OCI-LY7 (cell line): ENCODE results near the gene ADAMTS9.

Experiments
- CTCF ChIP-seq: fragments of 200-600 bp; sonication (generic); conservative IDR thresholded peaks from 2 replicates; pipeline ENCODE4 v1.5.1; 2014; ENCODE audit warnings: mild to moderate bottlenecking, antibody characterized with exemption, low read length, moderate library complexity, mixed read lengths
- EZH2phosphoT487 ChIP-seq: fragments of 200-600 bp; sonication (generic); IDR thresholded peaks from 2 replicates; pipeline ENCODE4 v1.6.1; 2018; ENCODE audit warnings: low read depth, borderline replicate concordance, mild to moderate bottlenecking, mixed run types, antibody characterized with exemption, low read length, moderate library complexity, mixed read lengths

DNA sequence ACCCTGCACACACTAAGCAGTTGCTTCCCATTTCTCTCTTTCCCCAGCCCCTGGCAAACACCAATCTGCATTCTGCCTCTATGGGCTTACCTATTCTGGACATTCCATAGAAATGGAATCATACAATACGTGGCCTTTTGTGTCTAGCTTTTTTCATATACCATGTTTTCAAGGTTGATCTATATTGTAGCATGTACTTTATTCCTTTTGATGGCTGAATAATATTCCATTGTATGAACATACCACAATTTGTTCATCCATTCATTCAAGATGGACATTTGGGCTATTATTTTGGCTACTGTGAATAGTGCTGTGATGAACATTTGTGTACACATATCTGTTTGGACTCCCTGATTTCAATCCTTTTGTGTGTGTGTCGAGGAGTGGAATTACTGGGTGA is 18.1 kb upstream of the ADAMTS9 start:
- TF ChIP-seq CTCF = no peak
- TF ChIP-seq EZH2phosphoT487 = no peak
